Suprapubic skin (tissue), 4 donors: ENCODE data around the gene MS4A10. TPM values are rescaled to one million over a fixed set of nuclear protein-coding genes. Genes with fewer than 3 reads are reported as not detected.

Source experiments
- DNase-seq, 2 donors: peaks; one replicate each; pipeline ENCODE4 v3.0.0-alpha.2; 2019; ENCODE audit warnings: low spot score in 2 of 2
- H3K27ac ChIP-seq: fragments of 200-600 bp; sonication (generic); one replicate; pipeline ENCODE4 v1.5.1; 2019
- H3K27me3 ChIP-seq: fragments of 200-600 bp; sonication (generic); one replicate; pipeline ENCODE4 v1.5.1; 2019
- H3K36me3 ChIP-seq: fragments of 200-600 bp; sonication (generic); one replicate; pipeline ENCODE4 v1.5.1; 2019
- H3K4me1 ChIP-seq: fragments of 200-600 bp; sonication (generic); one replicate; pipeline ENCODE4 v1.5.1; 2019
- H3K4me3 ChIP-seq: fragments of 200-600 bp; sonication (generic); one replicate; pipeline ENCODE4 v1.5.1; 2019; ENCODE audit warnings: mild to moderate bottlenecking
- H3K9me3 ChIP-seq: fragments of 200-600 bp; sonication (generic); one replicate; pipeline ENCODE4 v1.5.1; 2019
- EP300 ChIP-seq: sonication (generic); formaldehyde crosslinking; IDR thresholded peaks from one replicate; pipeline ENCODE4 v1.6.1; 2017; ENCODE audit warnings: antibody characterized with exemption
- POLR2A ChIP-seq, 2 donors: fragments of 450-650 bp; IDR thresholded peaks; one replicate each; pipeline ENCODE4 v1.6.1; 2017; ENCODE audit warnings: antibody characterized with exemption in 2 of 2, mild to moderate bottlenecking in 2 of 2, moderate library complexity in 2 of 2
- POLR2AphosphoS5 ChIP-seq, 3 donors: sonication (generic); formaldehyde crosslinking; IDR thresholded peaks; one replicate each; pipeline ENCODE4 v1.6.1; 2017; ENCODE audit warnings: antibody characterized with exemption in 3 of 3
- WGBS: methylation state at CpG from one replicate; pipeline ENCODE4 v1.1.5; 2018; 5-methylcytosine and 5-hydroxymethylcytosine counted together
- total RNA-seq, 4 donors: library from RNA; depleted of rRNA; stranded (reverse); fragments of >200 nt; gene quantifications; one replicate each; pipeline ENCODE4 v1.1.0, GENCODE V29; 2016
- TF ChIP-seq, protein P1 (sequence below), 2 donors: fragments of 200-600 bp in 1 of 2; fragments of 450-650 bp in 1 of 2; sonication (generic) in 1 of 2; IDR thresholded peaks; one replicate each; pipeline ENCODE4 v1.5.1; 2016 to 2019; ENCODE audit warnings: antibody characterized with exemption in 2 of 2, mild to moderate bottlenecking in 1 of 2, moderate library complexity in 1 of 2

Gene MS4A10
- total RNA-seq, 4 donors from 2014 or later: not detected

DNA sequence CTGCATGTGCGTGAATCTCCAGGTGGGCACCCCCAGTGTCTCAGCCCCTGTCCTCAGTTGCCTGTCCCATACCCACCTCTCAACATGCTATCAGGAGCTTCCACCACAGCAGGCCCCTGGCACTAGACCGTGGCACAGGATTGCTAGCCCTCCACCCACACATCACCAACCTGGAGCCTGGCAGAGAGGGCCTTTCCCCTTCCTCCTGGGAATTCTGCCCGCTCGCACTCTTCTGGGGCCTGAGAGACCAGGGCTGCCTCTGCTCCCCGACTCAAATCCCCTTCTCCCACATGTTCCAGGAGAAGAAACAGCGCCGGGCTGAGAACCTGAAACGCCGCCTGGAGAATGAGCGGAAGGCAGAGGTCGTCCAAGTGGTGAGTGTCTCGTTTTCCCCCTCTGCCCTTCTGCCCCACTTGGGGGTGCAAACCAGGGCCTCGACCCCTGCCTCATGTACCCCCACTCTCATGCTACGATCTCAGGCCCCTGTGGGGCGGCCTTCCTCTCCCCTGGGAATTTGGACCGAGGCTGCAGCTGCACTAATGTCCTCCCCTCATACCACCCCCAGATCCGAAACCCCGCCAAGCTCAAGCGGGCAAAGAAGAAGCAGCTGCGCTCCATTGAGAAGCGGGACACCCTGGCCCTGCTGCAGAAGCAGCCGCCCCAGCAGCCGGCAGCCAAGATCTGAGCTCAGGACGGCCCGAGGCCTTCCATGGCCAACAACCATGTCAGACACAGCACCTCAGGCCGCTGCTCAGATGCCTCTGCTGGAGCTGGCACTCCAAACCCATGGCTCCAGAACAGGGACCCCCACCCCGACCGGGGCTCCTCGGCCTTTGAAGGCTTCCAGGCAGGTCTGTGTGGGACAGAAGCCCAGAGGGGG is 64.7 kb downstream of the MS4A10 start:
- no peak for DNase-seq
- Histone ChIP-seq H3K27ac (no peak overlapping the region), H3K36me3 (peaks cover 55% of the 10 kb centered on the region), H3K27me3 (no peaks in the 10 kb centered on the region), H3K4me3 (no peak overlapping the region), H3K9me3 (no peaks in the 10 kb centered on the region), H3K4me1 (peaks cover 6% of the 10 kb centered on the region)
- 94% methylated on average over 24 of the region's 29 CpGs for WGBS
- no peak for TF ChIP-seq EP300
- TF ChIP-seq, protein P1, sequence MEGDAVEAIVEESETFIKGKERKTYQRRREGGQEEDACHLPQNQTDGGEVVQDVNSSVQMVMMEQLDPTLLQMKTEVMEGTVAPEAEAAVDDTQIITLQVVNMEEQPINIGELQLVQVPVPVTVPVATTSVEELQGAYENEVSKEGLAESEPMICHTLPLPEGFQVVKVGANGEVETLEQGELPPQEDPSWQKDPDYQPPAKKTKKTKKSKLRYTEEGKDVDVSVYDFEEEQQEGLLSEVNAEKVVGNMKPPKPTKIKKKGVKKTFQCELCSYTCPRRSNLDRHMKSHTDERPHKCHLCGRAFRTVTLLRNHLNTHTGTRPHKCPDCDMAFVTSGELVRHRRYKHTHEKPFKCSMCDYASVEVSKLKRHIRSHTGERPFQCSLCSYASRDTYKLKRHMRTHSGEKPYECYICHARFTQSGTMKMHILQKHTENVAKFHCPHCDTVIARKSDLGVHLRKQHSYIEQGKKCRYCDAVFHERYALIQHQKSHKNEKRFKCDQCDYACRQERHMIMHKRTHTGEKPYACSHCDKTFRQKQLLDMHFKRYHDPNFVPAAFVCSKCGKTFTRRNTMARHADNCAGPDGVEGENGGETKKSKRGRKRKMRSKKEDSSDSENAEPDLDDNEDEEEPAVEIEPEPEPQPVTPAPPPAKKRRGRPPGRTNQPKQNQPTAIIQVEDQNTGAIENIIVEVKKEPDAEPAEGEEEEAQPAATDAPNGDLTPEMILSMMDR (IDR thresholded peaks at IDR 0.05): no peak
- TF ChIP-seq POLR2AphosphoS5 (IDR thresholded peaks at IDR 0.05): no peak
- no peak for TF ChIP-seq POLR2A (IDR thresholded peaks at IDR 0.05)

Other genes starting within 250 kb of the MS4A10 start
- not detected for gene MS4A8, start 85.7 kb upstream of the MS4A10 start, total RNA-seq
- gene MS4A18, start 60.6 kb upstream of the MS4A10 start, total RNA-seq: not detected
- not detected for gene MS4A15, start 28.5 kb upstream of the MS4A10 start, total RNA-seq
- 10 to 100 TPM; 32.5 to 46.3 (median 40.3) TPM for gene CCDC86, start 56.8 kb downstream of the MS4A10 start, total RNA-seq
- under 1 TPM in 3 of 4 donors, not detected in 1; 0.19 to 0.68 (median 0.34) TPM for gene PTGDR2, start 70.6 kb downstream of the MS4A10 start, total RNA-seq
- 1 to 10 TPM in 1 of 4 donors, under 1 TPM in 1, not detected in 2; 0.94 to 5.5 TPM for gene ZP1, start 82.2 kb downstream of the MS4A10 start, total RNA-seq
- gene PRPF19, start 121.3 kb downstream of the MS4A10 start, total RNA-seq: 100 to 1,000 TPM; 101 to 153 (median 116) TPM
- gene TMEM109, start 128.8 kb downstream of the MS4A10 start, total RNA-seq: 100 to 1,000 TPM in 3 of 4 donors, 10 to 100 TPM in 1; 67.4 to 128 (median 110) TPM
- 1 to 10 TPM; 7.5 to 9.6 (median 8.0) TPM for gene TMEM132A, start 139.1 kb downstream of the MS4A10 start, total RNA-seq
- 10 to 100 TPM in 2 of 4 donors, 1 to 10 TPM in 2; 1.7 to 10.5 (median 9.8) TPM for gene SLC15A3, start 166.8 kb downstream of the MS4A10 start, total RNA-seq
- gene CD6, start 186.3 kb downstream of the MS4A10 start, total RNA-seq: 1 to 10 TPM in 2 of 4 donors, under 1 TPM in 2; 0.15 to 1.7 (median 1.2) TPM